Keratinocyte (primary cell): Measurements from ENCODE around the gene STK16. TPM values are rescaled to one million over a fixed set of nuclear protein-coding genes. Genes with fewer than 3 reads are reported as not detected.

Experiments used
- DNase-seq: peaks from one replicate; pipeline ENCODE4 v3.0.0-alpha.2; 2011; ENCODE audit warnings: low read depth, missing footprints, low spot score
- FAIRE-seq: peaks from 2 replicates; lab custom pipeline; 2011; peaks lifted over from hg19 to GRCh38; lab: Jason Lieb, UNC
- H2AFZ ChIP-seq: 2 replicates; pipeline ENCODE4 v1.6.0; 2012; ENCODE audit warnings: low read length, control low read depth, inconsistent platforms; ENCODE audit not compliant: control insufficient read depth
- H3K27ac ChIP-seq: 2 replicates; pipeline ENCODE4 v1.5.1; 2011; ENCODE audit warnings: low read length; ENCODE audit not compliant: control insufficient read depth, insufficient read depth
- H3K27me3 ChIP-seq: 3 replicates; pipeline ENCODE4 v1.6.0; 2011; ENCODE audit warnings: low read length; ENCODE audit not compliant: control insufficient read depth, insufficient read depth; ENCODE audit errors: extremely low read depth
- H3K36me3 ChIP-seq, 2 experiments: 2 replicates in 1 of 2; 3 replicates in 1 of 2; pipeline ENCODE4 v1.5.1; 2011; ENCODE audit warnings: low read length in 2 of 2, mild to moderate bottlenecking in 1 of 2; ENCODE audit not compliant: control insufficient read depth in 2 of 2, insufficient read depth in 2 of 2; ENCODE audit errors: extremely low read depth in 1 of 2
- H3K4me1 ChIP-seq: 3 replicates; pipeline ENCODE4 v1.5.1; 2011; ENCODE audit warnings: low read length; ENCODE audit not compliant: control insufficient read depth, insufficient read depth; ENCODE audit errors: extremely low read depth
- H3K4me2 ChIP-seq: 3 replicates; pipeline ENCODE4 v1.6.0; 2011; ENCODE audit warnings: low read depth, low read length; ENCODE audit not compliant: control insufficient read depth, insufficient read depth; ENCODE audit errors: extremely low read depth
- H3K4me3 ChIP-seq, 3 experiments: fragments of 200-600 bp in 1 of 3; sonication (generic) in 1 of 3; 2 replicates in 2 of 3; 3 replicates in 1 of 3; pipeline ENCODE4 v1.5.1; 2011 to 2016; ENCODE audit warnings: low read length in 3 of 3, mild to moderate bottlenecking in 3 of 3, control low read depth in 2 of 3, inconsistent platforms in 1 of 3, low read depth in 1 of 3, mixed read lengths in 1 of 3, mixed run types in 1 of 3, moderate library complexity in 1 of 3; ENCODE audit not compliant: control insufficient read depth in 2 of 3, insufficient read depth in 2 of 3; ENCODE audit errors: extremely low read depth in 1 of 3
- H3K79me2 ChIP-seq: 2 replicates; pipeline ENCODE4 v1.6.0; 2012; ENCODE audit warnings: low read length; ENCODE audit not compliant: control insufficient read depth, insufficient read depth
- H3K9ac ChIP-seq: 3 replicates; pipeline ENCODE4 v1.6.0; 2011; ENCODE audit warnings: low read length; ENCODE audit not compliant: control insufficient read depth, insufficient read depth; ENCODE audit errors: extremely low read depth
- H3K9me1 ChIP-seq: 3 replicates; pipeline ENCODE4 v1.6.0; 2011; ENCODE audit warnings: low read length; ENCODE audit not compliant: control insufficient read depth, insufficient read depth; ENCODE audit errors: extremely low read depth
- H3K9me3 ChIP-seq: 2 replicates; pipeline ENCODE4 v1.5.1; 2012; ENCODE audit warnings: low read depth, low read length; ENCODE audit not compliant: control insufficient read depth
- H4K20me1 ChIP-seq: 3 replicates; pipeline ENCODE4 v1.6.0; 2011; ENCODE audit warnings: low read length; ENCODE audit not compliant: control insufficient read depth, insufficient read depth; ENCODE audit errors: extremely low read depth
- EZH2 ChIP-seq: IDR thresholded peaks from one replicate; pipeline ENCODE4 v1.6.1; 2012; ENCODE audit warnings: inconsistent platforms, mild to moderate bottlenecking, low read length, moderate library complexity
- dilution Hi-C: fragments of 300-500 bp; cut with MboI; formaldehyde crosslinking; loops from one replicate; pipeline ENCODE4 v1.7.0; 2020; ENCODE audit warnings: low sequenced_read_pairs; ENCODE audit not compliant: extremely low pct_ligation_motif_present
- polyA plus RNA-seq, 5 experiments: library from polyadenylated mRNA; depleted of rRNA in 3 of 5; stranded (reverse) in 3 of 5; stranded (forward) in 1 of 5; unstranded in 1 of 5; fragments of >200 nt; gene quantifications; 1 replicate in 1 of 5; 2 replicates in 3 of 5; 3 replicates in 1 of 5; pipeline versions ENCODE4 v1.2.1 to v1.2.3, GENCODE V29; 2011 to 2012; ENCODE audit warnings: missing spikeins in 2 of 5, low read depth in 1 of 5, low replicate concordance in 1 of 5
- TF ChIP-seq, protein P1 (sequence below), 3 experiments: IDR thresholded peaks in 1 of 3; conservative IDR thresholded peaks in 1 of 3; optimal IDR thresholded peaks in 1 of 3; 2 replicates in 2 of 3; 3 replicates in 1 of 3; pipeline versions ENCODE3 to v1.5.1; 2011; ENCODE audit warnings: low read length in 3 of 3, mild to moderate bottlenecking in 3 of 3, moderate library complexity in 2 of 3, control low read depth in 1 of 3, inconsistent platforms in 1 of 3; ENCODE audit not compliant: insufficient read depth in 2 of 3; ENCODE audit errors: extremely low read depth in 1 of 3

The STK16 gene
- polyA plus RNA-seq, 1 donor (not counting 4 experiments of a cell fraction or from before 2014, with no cell fraction given): 35.8 TPM

DNA sequence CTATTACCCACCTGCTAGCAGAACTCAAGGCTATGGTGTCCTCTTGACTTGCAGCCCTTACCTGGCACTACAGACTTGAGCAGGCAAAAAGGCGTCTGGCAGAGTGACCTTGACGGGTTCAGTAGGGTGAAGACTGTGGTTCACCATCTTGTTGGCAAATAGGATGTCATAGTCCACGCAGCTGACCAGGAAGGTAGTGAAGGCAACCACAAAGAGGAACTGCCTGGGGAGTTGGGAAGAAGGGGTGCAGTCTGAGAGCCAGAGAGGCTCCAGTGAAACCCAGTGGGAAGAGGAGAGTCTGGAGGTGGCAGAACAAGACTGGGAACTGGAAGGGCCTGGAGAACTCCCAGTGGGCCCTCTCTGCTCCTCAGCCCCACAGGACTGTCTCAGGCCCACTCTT lies 19.9 kb upstream of the STK16 start:
- DNase-seq (no peak), FAIRE-seq (no peak)
- Histone ChIP-seq H3K9me3 (no peaks in the 10 kb centered on the region), H3K36me3 (peaks cover 31 to 41% of the 10 kb centered on the region in 2 experiments), H3K4me2 (no peak overlapping the region), H3K79me2 (peaks cover 25% of the 10 kb centered on the region), H3K4me1 (peaks cover 15% of the 10 kb centered on the region), H3K27ac (no peak overlapping the region), H3K9ac (no peak overlapping the region), H3K27me3 (no peaks in the 10 kb centered on the region), H3K4me3 (no peak overlapping the region), H2AFZ (no peak overlapping the region), H3K9me1 (peaks cover 3% of the 10 kb centered on the region), H4K20me1 (no peaks in the 10 kb centered on the region)
- TF ChIP-seq, protein P1, sequence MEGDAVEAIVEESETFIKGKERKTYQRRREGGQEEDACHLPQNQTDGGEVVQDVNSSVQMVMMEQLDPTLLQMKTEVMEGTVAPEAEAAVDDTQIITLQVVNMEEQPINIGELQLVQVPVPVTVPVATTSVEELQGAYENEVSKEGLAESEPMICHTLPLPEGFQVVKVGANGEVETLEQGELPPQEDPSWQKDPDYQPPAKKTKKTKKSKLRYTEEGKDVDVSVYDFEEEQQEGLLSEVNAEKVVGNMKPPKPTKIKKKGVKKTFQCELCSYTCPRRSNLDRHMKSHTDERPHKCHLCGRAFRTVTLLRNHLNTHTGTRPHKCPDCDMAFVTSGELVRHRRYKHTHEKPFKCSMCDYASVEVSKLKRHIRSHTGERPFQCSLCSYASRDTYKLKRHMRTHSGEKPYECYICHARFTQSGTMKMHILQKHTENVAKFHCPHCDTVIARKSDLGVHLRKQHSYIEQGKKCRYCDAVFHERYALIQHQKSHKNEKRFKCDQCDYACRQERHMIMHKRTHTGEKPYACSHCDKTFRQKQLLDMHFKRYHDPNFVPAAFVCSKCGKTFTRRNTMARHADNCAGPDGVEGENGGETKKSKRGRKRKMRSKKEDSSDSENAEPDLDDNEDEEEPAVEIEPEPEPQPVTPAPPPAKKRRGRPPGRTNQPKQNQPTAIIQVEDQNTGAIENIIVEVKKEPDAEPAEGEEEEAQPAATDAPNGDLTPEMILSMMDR (optimal IDR thresholded peaks at IDR 0.05 in 1 of 3, IDR thresholded peaks at IDR 0.05 in 1 of 3, conservative IDR thresholded peaks at IDR 0.05 in 1 of 3; ENCODE audit: extremely low read depth in 1 of 3, insufficient read depth in 2 of 3, low read length in 3 of 3): no peak
- TF ChIP-seq EZH2: no peak
- dilution Hi-C loops: no loop called here

DNA sequence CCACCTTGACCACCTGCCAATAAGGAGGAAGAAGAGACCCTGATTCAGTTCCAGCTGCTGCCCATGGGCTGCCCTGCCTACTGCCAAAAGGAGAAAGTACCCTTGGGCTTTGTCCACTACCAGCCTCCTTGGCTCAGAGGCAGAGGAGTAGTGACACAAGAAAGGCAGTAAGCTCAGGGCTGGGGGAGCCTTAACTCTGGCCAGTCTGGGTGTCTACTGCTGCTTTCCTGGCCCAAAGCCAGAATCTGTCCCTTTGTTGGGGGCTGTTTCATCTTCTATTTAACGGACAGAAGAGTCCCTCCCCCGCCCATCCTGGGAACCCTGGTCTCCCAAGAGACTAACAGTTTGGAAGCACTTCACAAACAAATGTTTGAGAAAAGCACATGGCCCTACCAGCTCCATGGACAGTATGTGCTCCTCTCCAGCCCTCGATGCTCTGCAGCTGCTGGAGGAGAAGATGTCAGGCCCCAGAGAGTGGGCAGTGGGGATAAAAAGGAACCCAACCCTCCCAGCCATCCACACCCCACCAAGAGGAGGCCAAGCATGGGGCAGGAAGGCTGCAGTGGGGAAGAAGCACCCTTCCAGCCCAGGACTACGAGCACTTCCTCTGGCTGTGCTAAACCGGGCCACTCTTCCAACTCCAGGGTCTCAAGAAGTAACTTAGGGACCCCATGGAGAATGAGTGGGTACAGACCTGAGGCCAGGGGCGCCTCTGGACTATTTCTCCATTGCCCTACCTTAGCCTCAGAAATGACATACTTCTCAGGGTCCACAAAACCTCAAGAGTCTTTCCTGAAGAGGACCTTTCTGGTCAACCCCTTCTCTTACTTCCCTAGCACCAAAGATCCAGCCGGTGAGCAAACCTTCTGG lies 17.0 kb upstream of the STK16 start:
- H3K9ac ChIP-seq: peak overlapping the region; percentile 94
- dilution Hi-C loops: no loop called here
- H3K79me2 ChIP-seq: peaks cover 35% of the 10 kb centered on the region
- peaks cover 3% of the 10 kb centered on the region for H3K9me1 ChIP-seq
- TF ChIP-seq, protein P1 (optimal IDR thresholded peaks at IDR 0.05 in 1 of 3, IDR thresholded peaks at IDR 0.05 in 1 of 3, conservative IDR thresholded peaks at IDR 0.05 in 1 of 3; ENCODE audit: extremely low read depth in 1 of 3, insufficient read depth in 2 of 3, low read length in 3 of 3): no peak
- no peak for TF ChIP-seq EZH2
- peaks cover 34 to 38% of the 10 kb centered on the region in 2 experiments for H3K36me3 ChIP-seq
- peak overlapping the region; percentile 91 for H3K27ac ChIP-seq
- H3K4me1 ChIP-seq: peaks cover 19% of the 10 kb centered on the region
- H3K27me3 ChIP-seq: no peaks in the 10 kb centered on the region
- H2AFZ ChIP-seq: peak overlapping the region; percentile 30
- H3K4me2 ChIP-seq: peak overlapping the region; percentile 99
- DNase-seq (no peak), FAIRE-seq (no peak)
- no peaks in the 10 kb centered on the region for H3K9me3 ChIP-seq
- H4K20me1 ChIP-seq: no peaks in the 10 kb centered on the region
- peak overlapping the region; percentile 74 to 97 (median 90) for H3K4me3 ChIP-seq
